ENCODE data around the gene TMEM43. TPM values are rescaled to one million over a fixed set of nuclear protein-coding genes. Genes with fewer than 3 reads are reported as not detected.

Gene TMEM43
- total and polyA plus RNA-seq, 2 of the 8 experiments (the other 6 are each of a cell fraction or from before 2014, with no cell fraction given), result 27.0 to 33.7 TPM

DNA sequence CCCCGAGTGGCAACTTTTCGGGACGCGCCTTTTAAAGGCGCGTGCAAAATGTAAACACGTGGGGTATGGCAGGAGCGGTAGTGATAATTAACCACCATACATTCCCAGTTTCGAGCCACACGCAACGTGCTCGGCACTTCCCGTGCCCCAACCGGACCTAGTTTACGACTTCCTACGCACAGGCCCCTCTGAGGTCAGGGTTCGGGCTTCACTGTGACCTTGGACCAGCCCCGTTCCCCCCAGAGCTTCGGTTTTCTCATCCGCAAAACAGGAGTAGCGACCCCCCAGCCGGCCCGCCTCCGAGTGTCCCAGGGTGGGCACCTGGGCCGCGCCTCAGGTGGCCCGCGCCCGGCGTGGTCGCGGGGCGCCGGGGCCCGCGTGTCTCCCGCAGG is 633 bp upstream of the TMEM43 start (continued):
- TF ChIP-seq, protein P1, sequence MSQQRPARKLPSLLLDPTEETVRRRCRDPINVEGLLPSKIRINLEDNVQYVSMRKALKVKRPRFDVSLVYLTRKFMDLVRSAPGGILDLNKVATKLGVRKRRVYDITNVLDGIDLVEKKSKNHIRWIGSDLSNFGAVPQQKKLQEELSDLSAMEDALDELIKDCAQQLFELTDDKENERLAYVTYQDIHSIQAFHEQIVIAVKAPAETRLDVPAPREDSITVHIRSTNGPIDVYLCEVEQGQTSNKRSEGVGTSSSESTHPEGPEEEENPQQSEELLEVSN (IDR thresholded peaks at IDR 0.05), result 0 out of 2 replicates have a peak, but pooled peaks have one; percentile 3
- 0 out of 2 replicates have a peak, but pooled peaks have one; percentile 10 for TF ChIP-seq TAF1 (IDR thresholded peaks at IDR 0.05; ENCODE audit: low read depth, low read length)
- no peak for TF ChIP-seq SUZ12 (IDR thresholded peaks at IDR 0.05; ENCODE audit: low read length)
